GM19239 (cell line): Measurements from ENCODE around the gene ATXN7L1.

Experiments
- DNase-seq: peaks from one replicate; pipeline ENCODE4 v3.0.0; 2011; ENCODE audit warnings: low spot score; ENCODE audit not compliant: insufficient read length
- FAIRE-seq: peaks from 2 replicates; lab custom pipeline; 2011; peaks lifted over from hg19 to GRCh38; lab: Jason Lieb, UNC

Gene ATXN7L1

GRCh38 chr7:105876091-105876963 is at the start of gene ATXN7L1:
ATXN7L1 (minus strand) TSS chr7:105876599; CDS start chr7:105876558, 41 bp downstream.
- no peak for FAIRE-seq
- DNase-seq = peak; percentile 81

GRCh38 chr7:105926131-105926530 is 49.7 kb upstream of the ATXN7L1 start:
- FAIRE-seq (no peak), DNase-seq (no peak)

- FAIRE-seq (no peak), DNase-seq (no peak)
Measured at GRCh38 chr7:105924945-105925344, 48.5 kb upstream of the ATXN7L1 start.

GRCh38 chr7:105920766-105921165 is 44.4 kb upstream of the ATXN7L1 start:
- no peak for FAIRE-seq

GRCh38 chr7:105917659-105918058 is 41.3 kb upstream of the ATXN7L1 start:
- DNase-seq (no peak), FAIRE-seq (no peak)

More at GRCh38 chr7:105920766-105921165, 44.4 kb upstream of the ATXN7L1 start:
- DNase-seq = no peak

GRCh38 chr7:105916603-105917002 is 40.2 kb upstream of the ATXN7L1 start:
- FAIRE-seq (no peak), DNase-seq (no peak)

GRCh38 chr7:105913947-105914346 is 37.5 kb upstream of the ATXN7L1 start:
- DNase-seq (no peak), FAIRE-seq (no peak)

- FAIRE-seq = no peak
- no peak for DNase-seq
Measured at GRCh38 chr7:105911961-105912575, 35.7 kb upstream of the ATXN7L1 start.

GRCh38 chr7:105910172-105910571 is 33.8 kb upstream of the ATXN7L1 start:
- DNase-seq (no peak), FAIRE-seq (no peak)

GRCh38 chr7:105909742-105910141 is 33.3 kb upstream of the ATXN7L1 start:
- no peak for FAIRE-seq

GRCh38 chr7:105907129-105907846 is 30.9 kb upstream of the ATXN7L1 start:
- DNase-seq (no peak), FAIRE-seq (no peak)

More at GRCh38 chr7:105909742-105910141, 33.3 kb upstream of the ATXN7L1 start:
- no peak for DNase-seq

- FAIRE-seq = no peak
Measured at GRCh38 chr7:105906695-105907094, 30.3 kb upstream of the ATXN7L1 start.

GRCh38 chr7:105905910-105906568 is 29.6 kb upstream of the ATXN7L1 start:
- DNase-seq = no peak
- no peak for FAIRE-seq

More at GRCh38 chr7:105906695-105907094, 30.3 kb upstream of the ATXN7L1 start:
- no peak for DNase-seq

GRCh38 chr7:105905209-105905909 is 29.0 kb upstream of the ATXN7L1 start:
- FAIRE-seq (no peak), DNase-seq (no peak)

- FAIRE-seq = no peak
- no peak for DNase-seq
Measured at GRCh38 chr7:105904064-105904463, 27.7 kb upstream of the ATXN7L1 start.

GRCh38 chr7:105902325-105902911 is 26.0 kb upstream of the ATXN7L1 start:
- no peak for DNase-seq
- FAIRE-seq = no peak

- DNase-seq (no peak), FAIRE-seq (no peak)
Measured at GRCh38 chr7:105897999-105898398, 21.6 kb upstream of the ATXN7L1 start.

GRCh38 chr7:105896407-105896911 is 20.1 kb upstream of the ATXN7L1 start:
- FAIRE-seq = no peak
- DNase-seq = no peak

- no peak for DNase-seq
- no peak for FAIRE-seq
Measured at GRCh38 chr7:105894131-105894530, 17.7 kb upstream of the ATXN7L1 start.
